Measurements from ENCODE around the gene TMEM164. TPM values are rescaled to one million over a fixed set of nuclear protein-coding genes. Genes with fewer than 3 reads are reported as not detected.

The TMEM164 gene
- total RNA-seq, 1 donor: 7.3 TPM

GRCh38 chrX:110037178-110037577 is 34.3 kb downstream of the TMEM164 start:
- no peak overlapping the region for H3K4me3 ChIP-seq (ENCODE audit: low read depth, low read length)
- TF ChIP-seq, protein P1, sequence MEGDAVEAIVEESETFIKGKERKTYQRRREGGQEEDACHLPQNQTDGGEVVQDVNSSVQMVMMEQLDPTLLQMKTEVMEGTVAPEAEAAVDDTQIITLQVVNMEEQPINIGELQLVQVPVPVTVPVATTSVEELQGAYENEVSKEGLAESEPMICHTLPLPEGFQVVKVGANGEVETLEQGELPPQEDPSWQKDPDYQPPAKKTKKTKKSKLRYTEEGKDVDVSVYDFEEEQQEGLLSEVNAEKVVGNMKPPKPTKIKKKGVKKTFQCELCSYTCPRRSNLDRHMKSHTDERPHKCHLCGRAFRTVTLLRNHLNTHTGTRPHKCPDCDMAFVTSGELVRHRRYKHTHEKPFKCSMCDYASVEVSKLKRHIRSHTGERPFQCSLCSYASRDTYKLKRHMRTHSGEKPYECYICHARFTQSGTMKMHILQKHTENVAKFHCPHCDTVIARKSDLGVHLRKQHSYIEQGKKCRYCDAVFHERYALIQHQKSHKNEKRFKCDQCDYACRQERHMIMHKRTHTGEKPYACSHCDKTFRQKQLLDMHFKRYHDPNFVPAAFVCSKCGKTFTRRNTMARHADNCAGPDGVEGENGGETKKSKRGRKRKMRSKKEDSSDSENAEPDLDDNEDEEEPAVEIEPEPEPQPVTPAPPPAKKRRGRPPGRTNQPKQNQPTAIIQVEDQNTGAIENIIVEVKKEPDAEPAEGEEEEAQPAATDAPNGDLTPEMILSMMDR (IDR thresholded peaks at IDR 0.05; ENCODE audit: insufficient read depth, low read length): no peak
- no peak for DNase-seq (ENCODE audit: low read depth)

DNA sequence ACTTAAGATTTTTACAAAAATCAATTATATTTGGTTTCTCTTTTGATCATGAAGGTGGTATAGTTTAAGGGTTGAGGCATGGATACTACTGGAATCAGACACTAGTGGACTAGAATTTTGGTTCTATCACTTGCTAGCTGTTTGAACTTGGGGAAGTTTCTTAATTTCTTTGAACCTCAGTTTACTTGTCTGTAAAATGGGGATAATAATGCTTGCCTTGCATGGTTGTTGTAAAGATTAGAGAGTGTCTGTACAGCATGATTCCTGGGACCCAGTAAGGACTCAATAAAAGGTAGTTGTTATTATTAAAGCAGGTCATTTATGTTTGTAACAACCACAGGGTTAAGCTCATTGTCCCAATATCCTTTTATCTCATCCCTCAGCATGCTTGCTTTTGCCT is 36.0 kb downstream of the TMEM164 start:
- DNase-seq (ENCODE audit: low read depth): no peak
- TF ChIP-seq, protein P1 (IDR thresholded peaks at IDR 0.05; ENCODE audit: insufficient read depth, low read length): no peak
- no peak overlapping the region for H3K4me3 ChIP-seq (ENCODE audit: low read depth, low read length)

- H3K4me3 ChIP-seq (ENCODE audit: low read depth, low read length): no peak overlapping the region
- no peak for DNase-seq (ENCODE audit: low read depth)
- TF ChIP-seq, protein P1 (IDR thresholded peaks at IDR 0.05; ENCODE audit: insufficient read depth, low read length): no peak
Measured at GRCh38 chrX:110041980-110042379, 39.1 kb downstream of the TMEM164 start.

DNA sequence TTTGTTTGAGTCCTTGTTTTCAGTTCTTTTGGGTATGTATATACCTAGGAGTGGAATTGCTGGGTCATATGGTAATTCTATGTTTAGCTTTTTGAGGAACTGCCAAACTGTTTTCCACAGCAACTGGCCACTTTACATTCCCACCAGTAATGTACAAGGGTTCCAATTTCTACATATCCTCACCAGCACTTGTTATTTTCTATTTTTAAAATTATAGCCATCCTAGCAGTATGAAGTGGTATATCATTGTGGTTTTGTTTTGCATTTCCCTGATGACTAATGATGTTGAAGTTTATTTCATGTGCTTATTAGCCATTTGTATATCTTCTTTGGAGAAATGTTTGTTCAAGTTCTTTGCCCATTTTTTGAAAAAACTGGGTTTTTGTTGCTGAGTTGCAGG is 39.6 kb downstream of the TMEM164 start:
- H3K4me3 ChIP-seq (ENCODE audit: low read depth, low read length): no peak overlapping the region
- TF ChIP-seq, protein P1 (IDR thresholded peaks at IDR 0.05; ENCODE audit: insufficient read depth, low read length): no peak
- no peak for DNase-seq (ENCODE audit: low read depth)

DNA sequence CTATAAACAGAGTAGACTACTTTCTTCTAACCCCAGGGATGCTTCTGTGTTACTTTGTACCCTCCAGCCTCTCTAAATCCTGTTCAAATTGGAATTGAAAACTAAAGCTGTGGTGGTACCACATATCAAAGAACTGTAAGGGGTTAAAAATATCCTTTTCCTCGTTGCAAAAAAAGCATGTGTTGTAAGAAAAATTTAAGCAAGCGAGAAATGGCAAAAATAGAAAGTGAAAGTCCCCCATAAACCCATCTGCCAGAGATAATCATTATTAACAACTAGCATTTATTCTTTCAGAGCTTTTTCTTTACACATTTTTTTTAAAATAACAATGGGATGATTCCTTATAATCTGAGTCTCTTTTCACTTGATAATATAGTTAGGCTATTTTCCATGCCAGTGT is 40.6 kb downstream of the TMEM164 start:
- H3K4me3 ChIP-seq (ENCODE audit: low read depth, low read length): no peak overlapping the region
- DNase-seq (ENCODE audit: low read depth): no peak
- TF ChIP-seq, protein P1 (IDR thresholded peaks at IDR 0.05; ENCODE audit: insufficient read depth, low read length): no peak

DNA sequence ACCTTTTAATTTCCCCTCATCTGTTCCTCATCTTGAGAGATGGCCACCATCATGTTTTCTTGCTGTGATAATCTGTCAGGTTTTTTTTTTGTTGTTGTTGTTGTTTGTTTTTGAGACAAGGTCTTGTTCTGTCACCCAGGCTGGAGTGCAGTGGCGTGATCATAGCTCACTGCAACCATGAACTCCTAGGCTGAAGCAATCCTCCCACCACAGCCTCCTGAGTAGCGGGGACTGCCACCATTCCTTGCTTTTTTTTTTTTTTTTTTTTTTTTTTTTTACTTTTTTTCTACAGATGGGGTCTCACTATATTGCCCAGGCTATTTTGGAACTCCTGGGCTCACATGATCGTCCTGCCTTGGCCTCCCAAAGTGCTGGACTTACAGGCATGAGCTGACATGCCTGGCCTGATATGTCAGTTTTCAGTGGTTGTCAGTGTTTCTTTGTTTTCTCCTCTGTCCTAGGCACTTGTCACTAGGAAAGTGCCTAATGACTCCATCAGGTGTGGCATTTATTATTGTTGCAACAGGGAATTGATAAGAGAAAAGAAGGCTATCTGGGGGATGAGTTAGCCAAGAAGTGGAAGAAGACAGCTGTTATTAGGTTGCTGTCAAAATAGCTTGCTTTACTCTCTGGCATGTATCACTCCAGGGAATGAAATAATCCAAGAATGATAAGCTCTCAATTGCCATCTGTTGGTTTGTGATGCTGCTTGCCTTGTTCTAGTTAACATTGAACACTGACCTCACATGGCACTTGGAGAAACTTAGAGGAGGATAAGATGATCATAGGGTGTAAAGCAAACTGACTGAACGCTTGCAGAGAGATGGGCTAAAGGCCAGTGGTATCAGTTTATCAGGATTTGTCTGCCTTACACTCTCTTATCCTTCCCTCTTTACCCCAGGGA is 41.7 kb downstream of the TMEM164 start:
- TF ChIP-seq, protein P1 (IDR thresholded peaks at IDR 0.05; ENCODE audit: insufficient read depth, low read length): no peak
- no peak overlapping the region for H3K4me3 ChIP-seq (ENCODE audit: low read depth, low read length)
- DNase-seq (ENCODE audit: low read depth): no peak

All from fibroblast of the aortic adventitia (primary cell).